Measurements from ENCODE around the gene MYO9B.
A peak's percentile ranks its signal among the peaks of the same experiment; 100 is the strongest.

MYO9B gene

DNA sequence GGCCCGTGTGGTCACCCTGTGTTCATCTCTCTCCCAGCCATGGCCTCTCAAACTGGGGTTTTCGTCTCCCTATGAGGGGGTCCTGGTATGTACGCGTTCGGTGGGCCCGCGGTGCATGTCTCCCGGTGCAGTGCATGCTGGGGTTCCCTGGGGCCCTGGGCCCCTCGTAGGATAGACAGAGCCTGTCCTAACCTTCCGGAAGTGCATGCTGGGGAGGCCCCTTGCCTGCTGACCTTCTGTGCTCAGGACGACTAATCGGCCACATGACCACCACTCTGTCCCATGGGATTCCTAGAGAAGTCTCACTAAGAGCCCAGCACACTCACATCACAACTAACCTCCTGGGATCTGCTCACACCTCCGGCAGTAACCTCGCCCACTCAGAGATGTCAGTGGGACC, 134.7 kb downstream of the MYO9B start:
- DNase-seq (ENCODE audit: low read depth in 2 of 2) = no peak

DNA sequence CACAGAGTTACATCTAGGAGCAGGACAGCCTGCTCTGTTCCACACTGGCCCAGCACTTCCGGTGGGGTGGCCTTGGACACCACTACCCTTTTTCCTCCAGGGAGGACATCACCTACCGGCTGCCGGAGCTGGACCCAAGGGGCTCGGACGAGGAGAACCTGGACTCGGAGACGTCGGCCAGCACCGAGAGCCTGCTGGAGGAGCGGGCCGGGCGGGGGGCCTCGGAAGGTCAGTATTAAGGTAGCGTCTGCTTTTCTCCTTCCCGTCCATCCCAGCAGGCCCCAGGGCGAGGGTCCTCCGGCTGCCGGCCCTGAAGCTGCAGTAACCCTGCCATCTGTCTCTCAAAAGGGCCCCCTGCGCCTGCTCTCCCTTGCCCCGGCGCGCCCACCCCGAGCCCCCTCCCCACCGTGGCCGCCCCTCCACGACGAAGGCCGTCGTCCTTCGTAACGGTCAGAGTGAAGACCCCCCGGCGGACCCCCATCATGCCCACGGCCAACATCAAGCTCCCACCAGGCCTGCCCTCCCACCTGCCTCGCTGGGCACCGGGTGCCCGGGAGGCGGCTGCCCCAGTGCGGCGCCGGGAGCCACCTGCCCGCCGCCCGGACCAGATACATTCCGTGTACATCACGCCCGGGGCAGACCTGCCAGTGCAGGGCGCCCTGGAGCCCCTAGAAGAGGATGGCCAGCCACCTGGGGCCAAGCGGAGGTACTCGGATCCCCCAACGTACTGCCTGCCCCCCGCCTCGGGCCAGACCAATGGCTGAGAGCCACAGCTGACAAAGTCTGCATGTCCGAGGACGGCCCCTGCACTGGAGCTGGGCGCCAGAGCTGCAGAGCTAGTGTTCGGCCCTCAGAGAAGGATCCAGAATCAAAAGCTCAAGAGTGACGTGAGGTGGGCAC, 136.2 kb downstream of the MYO9B start:
- DNase-seq (ENCODE audit: low read depth in 2 of 2) = no peak

DNA sequence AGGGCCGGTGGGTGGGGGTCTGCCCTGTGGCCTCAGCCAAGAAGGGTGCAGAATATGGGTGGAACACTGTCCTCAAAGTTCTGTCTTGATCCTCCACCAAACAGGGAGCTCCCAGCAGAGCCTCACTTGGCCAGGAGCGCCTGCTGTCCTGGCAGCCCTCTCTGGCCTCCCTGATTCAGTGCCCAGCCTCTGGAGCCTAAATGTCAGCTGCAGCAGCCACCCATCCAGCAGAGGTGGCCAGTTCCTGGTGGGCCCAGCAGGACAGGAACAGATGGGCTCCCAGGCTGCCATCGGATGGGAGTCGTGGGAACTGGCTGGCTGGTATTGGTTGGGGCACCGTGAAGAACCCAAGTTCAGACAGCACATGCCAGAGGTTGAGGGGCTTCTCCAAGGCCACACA, 137.8 kb downstream of the MYO9B start:
- no peak for DNase-seq (ENCODE audit: low read depth in 2 of 2)

- DNase-seq (ENCODE audit: low read depth in 2 of 2) = no peak
Measured at GRCh38 chr19:17214508-17215126, 139.0 kb downstream of the MYO9B start.

GRCh38 chr19:17215127-17215971, 139.8 kb downstream of the MYO9B start, which contains the start of gene USE1:
Gene USE1 (plus strand): TSS chr19:17215357. CDS start chr19:17215406, 49 bp downstream.
- DNase-seq (ENCODE audit: low read depth in 2 of 2) = peak; percentile 69 to 81

DNA sequence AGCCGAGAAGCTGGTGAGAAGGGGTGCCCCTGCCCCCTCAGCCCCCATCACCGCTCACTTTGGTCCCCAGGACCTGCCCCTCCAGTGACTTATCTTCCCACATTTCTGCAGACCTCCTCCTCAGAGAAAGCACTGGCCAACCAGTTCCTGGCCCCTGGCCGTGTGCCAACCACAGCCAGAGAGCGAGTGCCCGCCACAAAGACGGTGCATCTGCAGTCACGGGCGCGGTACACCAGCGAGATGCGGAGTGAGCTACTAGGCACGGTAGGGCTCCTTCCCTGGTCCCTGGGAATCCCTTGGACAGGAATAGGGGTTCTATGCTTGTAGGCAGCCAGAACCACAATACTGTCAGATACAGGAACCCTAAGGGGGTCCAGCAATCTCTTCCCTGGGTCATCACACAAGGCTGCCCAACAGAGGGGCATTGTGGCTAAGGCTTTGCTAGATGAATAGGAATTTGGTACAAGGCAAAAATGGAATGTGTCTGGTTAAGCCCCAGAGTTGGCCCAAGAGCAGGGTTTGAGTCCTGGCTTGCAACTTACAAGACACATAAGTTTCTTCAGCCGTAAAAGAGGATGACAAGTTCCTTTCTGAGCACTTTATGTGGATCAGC, 140.6 kb downstream of the MYO9B start:
- no peak for DNase-seq (ENCODE audit: low read depth in 2 of 2)

DNA sequence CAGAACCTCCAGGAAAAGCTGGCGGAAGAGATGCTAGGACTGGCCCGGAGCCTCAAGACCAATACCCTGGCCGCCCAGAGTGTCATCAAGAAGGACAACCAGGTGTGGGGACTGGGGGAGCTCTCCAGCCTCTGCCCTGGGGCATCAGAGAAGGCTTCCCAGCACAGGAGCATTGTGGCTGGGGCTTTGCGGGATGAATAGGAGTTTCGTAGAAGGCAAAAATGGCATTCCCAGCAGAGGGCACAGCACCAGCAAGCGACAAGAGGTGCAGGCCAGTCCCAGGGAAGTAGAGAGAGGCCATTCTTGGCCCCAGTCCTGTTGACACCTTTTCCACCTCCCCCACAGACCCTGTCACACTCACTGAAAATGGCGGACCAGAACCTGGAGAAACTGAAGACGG, 143.7 kb downstream of the MYO9B start:
- no peak for DNase-seq (ENCODE audit: low read depth in 2 of 2)

GRCh38 chr19:17220207-17220758, 144.7 kb downstream of the MYO9B start:
- DNase-seq (ENCODE audit: low read depth in 2 of 2) = no peak

GRCh38 chr19:17225053-17225452, 149.5 kb downstream of the MYO9B start:
- no peak for DNase-seq (ENCODE audit: low read depth in 2 of 2)

- DNase-seq (ENCODE audit: low read depth in 2 of 2) = peak; percentile 93 to 97
Measured at GRCh38 chr19:17226002-17226933, 150.7 kb downstream of the MYO9B start, which contains the start of gene OCEL1. Gene OCEL1 (plus strand): TSS chr19:17226226. CDS start chr19:17226248, 22 bp downstream.

DNA sequence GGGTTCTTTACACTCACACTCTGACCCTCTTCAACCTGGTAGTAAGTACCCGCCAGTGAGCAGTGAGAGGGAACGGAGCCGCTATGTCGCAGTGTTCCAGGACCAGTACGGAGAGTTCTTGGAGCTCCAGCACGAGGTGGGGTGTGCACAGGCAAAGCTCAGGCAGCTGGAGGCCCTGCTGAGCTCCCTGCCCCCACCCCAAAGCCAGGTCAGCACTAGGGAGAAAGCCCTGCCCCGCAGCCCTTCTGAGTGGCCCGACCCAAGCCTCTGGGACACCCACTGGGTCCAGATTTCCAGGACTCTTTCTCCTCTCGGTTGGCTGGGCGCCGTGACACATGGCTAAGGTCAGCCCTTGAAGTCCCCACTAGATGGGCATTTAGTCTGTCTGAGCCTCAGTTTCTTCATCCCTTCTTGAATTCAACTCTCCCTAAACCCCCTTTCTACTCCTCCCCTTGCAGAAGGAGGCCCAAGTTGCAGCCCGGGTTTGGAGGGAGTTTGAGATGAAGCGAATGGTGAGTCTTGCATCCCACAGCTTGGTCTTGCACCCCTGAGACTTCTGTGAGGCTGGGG, 152.3 kb downstream of the MYO9B start:
- DNase-seq (ENCODE audit: low read depth in 2 of 2) = no peak

GRCh38 chr19:17229890-17230289, 154.3 kb downstream of the MYO9B start:
- no peak for DNase-seq (ENCODE audit: low read depth in 2 of 2)

GRCh38 chr19:17232258-17232657, 156.7 kb downstream of the MYO9B start:
- no peak for DNase-seq (ENCODE audit: low read depth in 2 of 2)

GRCh38 chr19:17234911-17235299, 159.3 kb downstream of the MYO9B start:
- DNase-seq (ENCODE audit: low read depth in 2 of 2) = peak; percentile 53 to 63

DNA sequence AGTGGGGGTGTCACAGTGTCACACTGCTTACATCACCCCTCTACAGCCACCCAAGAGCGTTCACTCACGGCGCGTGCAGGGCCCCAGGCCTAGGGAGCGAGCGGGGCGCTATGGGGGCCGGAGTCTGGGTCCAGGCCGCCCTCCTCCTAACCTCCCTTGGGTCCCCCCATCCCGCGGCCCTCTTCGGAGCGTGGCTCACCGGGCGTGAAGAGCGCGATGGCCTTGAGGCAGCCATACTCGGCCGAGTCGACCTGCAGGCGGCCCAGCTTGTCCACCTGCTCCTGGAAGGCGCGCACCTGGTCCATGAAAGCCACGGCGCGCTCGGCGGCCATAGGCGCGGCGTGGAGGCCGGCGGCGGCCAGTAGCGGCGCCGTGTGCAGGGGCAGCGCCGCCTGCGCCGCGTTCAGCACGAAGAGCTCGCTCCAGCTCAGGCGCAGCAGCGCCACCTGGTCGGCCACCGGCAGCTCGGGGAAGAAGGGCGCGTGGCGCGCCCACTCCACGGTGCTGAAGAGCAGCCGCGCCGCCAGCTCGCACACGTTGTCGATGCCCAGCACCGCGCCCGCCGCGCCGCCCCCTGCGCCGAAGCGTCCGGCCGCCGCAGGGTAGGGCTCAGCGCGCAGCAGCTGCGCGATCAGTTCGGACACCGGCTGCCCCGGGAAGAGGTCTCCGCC, 159.9 kb downstream of the MYO9B start:
- DNase-seq (ENCODE audit: low read depth in 2 of 2) = peak in 1 of 2 donors; percentile 54

DNA sequence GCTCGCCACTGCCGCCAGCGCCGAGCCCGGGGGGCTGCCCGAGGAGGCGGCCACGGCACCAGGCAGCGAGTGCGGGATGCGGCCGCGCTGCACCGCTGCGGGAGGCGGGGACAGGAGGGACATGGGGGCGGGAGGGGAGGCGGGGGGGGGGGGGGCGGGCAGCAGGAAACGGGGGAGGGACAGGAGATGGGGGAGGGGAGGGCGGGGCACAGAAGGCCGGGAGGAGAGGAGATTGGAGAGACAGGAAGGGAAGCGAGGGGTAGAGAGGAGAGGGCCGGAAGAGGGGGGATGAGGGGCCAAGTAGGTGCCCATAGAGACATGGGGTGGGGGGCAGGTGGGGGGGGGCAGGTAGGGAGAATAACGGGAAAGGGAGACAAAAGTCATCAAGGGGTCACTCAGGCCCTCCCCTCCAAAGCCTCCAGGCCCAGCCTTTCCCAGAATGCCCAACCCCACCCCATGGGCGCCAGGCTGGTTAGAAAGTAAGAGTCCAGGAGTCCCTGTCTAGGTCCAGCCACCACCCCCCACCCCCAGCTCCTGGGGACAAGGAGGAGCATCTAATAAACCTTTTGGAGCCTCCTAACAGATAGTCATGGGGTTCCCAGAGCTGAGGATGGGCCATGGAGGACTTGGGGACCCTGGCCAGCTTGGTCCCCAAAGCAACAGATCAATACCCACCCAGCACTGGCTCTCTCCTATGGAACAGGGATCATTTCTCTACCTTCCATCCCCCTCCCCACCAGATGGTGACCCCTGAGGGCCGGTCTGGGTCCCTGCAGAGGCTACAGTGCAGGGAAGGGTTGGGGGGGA, 160.6 kb downstream of the MYO9B start:
- no peak for DNase-seq (ENCODE audit: low read depth in 2 of 2)

DNA sequence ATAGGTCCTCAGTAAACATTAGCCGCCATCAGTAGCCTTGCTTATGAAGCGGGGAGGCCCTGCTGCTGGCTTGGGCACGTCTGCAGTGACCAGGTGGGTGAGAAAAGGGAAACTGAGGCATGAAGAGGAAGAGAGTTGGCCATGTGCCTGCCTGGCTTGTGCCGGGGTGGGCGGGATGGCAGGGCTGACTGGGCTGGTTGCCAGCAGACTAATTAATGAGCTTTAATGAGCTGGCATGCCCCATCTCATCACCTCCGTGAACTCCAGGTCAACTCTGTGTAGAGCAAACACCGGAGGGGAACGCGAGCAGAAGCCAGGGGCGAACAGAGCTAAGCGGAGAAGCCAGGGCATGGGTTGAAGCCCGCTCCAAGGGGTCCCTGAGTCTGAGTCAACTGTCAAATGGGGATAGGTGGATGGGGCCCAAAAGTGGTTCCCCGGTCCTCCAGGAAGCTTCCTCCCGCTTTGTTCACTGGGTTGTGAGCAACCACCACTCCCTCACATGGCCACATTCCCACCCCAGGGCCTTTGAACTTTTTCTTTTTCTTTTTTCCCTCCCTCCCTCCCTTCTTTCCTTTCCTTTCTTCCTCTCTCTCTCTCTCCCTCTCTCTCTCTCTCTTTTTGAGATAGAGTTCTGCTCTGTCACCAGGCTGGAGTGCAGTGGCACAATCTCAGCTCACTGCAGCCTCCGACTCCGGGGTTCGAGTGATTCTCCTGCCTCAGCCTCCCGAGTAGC, 161.4 kb downstream of the MYO9B start:
- no peak for DNase-seq (ENCODE audit: low read depth in 2 of 2)

Data from activated CD4-positive, alpha-beta T cell treated with anti-CD3 and anti-CD28 coated beads for 24 hours (primary cell).